Ecto neural progenitor cell (in vitro differentiated cells): Measurements from ENCODE around the gene BBS7.

ENCODE experiments used
- DNase-seq: peaks from one replicate; pipeline ENCODE4 v3.0.0-alpha.2; 2018; ENCODE audit warnings: low spot score

BBS7 gene

DNA sequence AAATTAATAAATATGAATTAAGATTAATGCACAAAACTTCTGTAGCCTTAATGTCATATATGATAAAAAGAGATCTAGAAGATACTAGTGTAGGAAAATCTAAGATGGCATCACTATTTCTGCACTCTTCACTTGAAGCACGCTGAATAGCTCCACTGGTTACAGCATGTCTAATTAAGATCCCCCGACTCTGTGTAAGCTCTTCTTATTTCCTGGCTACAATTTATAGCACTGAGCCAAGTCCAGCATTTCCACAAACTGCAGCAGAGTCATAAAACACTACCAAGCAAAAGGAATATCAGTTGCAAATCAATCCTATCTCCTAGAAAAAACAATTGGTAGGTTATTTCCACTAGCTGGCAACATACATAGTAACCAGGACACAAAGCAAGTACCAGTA lies 45.3 kb downstream of the BBS7 start:
- no peak for DNase-seq

GRCh38 chr4:121824171-121824527 lies 46.1 kb downstream of the BBS7 start:
- no peak for DNase-seq

- DNase-seq = peak; percentile 98
Measured at GRCh38 chr4:121823505-121824170, 46.6 kb downstream of the BBS7 start, which contains the start of gene CCNA2. CCNA2 (minus strand) TSS chr4:121823883; CDS start chr4:121823628, 255 bp downstream.

DNA sequence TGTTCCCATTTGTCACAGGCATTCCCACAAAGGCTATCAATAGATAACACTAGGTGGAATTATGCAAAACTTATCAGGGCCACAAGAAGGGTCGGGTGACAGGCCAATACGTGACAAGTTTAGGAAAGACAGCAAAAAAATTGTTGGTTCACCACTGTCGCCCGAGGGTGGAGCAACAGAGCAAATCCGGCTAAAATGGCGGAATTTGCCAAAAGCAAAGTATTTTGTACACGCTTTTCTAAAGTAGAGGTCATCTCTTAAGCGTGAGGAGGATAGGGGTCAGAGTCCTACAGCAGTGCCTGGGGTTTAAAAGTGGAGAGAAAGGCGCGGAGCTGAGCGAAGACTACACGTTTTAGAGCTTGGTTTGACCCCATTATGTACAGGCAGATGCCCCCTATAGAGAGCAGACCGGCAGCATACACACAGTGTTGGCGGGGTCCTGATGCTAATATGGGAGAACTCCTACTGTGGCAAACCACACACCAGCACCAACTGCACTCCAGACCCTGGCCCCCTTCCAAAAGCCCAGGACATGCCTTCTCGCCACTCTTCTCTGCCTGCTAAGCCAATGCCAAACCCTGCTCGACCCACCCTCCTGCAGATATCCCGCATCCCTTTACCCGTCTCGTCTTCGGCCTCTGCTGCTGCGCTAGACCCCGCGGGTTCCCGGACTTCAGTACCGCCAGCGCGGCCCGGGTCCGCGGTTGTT lies 47.3 kb downstream of the BBS7 start:
- peak; percentile 53 for DNase-seq

DNA sequence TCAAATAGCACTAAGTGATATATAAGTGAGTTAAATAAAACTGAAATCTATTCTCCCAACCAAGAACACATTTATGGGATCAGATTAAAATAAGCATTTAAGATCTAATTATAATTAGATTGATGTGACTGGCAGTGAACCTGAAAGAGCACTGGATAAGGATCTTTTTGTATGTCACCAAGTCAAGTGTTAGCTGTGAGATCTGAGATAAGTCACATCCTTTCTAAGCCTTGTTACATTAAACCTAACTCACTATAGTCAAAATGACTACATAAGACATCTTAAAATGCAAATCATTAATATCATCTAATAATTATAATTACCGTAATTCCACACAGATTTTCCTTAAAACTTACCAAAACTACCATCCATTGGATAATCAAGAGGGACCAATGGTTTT lies 48.2 kb downstream of the BBS7 start:
- DNase-seq = no peak

DNA sequence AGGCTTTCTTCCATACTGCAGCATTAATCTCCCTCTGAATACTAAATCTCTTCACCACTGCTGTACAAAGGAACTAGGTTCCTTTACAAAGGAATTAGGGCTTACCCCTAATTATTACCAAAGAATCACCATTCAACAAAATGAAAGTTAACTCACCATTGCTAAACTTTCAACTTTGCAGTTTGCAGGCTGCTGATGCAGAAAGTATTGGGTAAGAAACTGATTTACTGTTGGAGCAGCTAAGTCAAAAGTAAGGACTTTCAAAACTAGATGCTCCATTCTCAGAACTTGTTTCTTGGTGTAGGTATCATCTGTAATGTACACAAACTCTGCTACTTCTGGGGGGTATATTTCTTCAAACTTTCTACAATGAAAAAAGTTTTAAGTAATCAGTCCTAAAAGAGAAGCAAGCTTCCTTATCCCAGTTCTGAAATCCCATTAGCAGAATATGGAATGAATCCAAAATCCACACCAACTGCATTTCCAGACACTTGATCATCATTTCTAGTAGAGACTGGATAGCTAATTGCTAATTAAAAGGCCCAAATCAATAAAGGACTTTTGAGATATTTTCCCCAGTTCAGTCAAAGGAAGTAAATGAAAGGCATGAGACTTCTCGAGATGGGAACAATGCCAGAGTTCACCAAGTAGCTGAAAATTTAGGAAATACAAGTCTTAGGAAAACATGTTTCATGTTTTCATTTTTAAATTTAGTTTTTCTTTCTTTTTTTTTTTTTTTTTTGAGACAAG lies 50.9 kb downstream of the BBS7 start:
- DNase-seq = no peak

DNA sequence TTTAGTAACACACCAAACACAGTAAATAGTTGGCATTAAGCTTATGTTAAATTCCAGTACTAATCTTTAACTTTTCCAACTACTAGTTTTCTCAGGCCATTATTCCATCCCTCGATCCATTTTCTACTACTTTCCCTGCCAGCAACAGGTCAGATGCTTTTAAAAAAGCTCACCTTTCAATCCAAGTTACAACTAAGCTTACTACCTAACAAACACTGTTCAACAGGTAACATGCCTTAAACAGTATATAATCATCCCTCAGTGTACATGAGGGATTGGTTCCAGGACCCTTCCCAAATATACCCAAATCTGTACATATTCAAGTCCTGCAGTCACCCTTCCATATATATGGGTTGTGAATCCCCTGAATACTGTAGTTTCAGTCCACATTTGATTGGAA lies 52.1 kb downstream of the BBS7 start:
- no peak for DNase-seq

GRCh38 chr4:121817701-121818100 lies 52.6 kb downstream of the BBS7 start:
- DNase-seq = no peak

DNA sequence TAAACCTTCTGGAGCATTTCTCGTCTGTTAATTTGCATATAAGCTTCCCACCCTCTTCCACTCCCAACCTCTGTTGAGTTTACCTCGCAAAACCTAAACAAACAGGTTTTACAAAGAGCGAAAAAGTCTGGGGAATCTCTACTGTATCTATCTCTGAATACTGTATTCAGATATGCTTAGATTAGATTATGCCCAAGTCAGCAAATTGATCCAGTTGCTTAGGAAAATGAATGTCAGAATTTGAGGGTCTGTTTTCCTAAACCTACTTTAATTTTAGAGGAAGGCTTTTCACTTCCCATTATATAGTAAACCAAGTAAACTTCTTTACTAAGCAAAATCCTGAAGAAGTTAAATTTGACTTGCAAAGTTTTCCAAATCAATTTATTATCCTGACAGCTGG lies 53.3 kb downstream of the BBS7 start:
- no peak for DNase-seq

- DNase-seq = no peak
Measured at GRCh38 chr4:121814756-121815155, 55.5 kb downstream of the BBS7 start.

DNA sequence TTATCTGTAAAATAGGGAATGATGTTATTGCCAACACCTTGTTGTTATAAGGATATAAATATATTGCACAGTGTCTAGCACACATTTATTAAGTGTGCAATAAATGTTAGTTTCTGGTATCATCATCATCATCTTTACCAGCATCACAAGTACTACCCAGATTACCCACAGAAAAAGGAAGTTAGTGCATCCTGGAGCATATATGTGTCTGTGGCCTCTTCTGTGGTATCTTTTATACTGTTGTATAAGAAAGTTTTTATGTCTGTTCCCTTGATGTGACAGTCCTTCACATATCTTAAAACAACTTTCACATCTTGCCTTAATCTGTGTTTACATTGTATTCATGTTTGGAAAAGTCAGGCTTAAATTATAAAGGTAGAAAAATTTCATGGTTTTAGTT lies 59.2 kb downstream of the BBS7 start:
- DNase-seq = no peak

DNA sequence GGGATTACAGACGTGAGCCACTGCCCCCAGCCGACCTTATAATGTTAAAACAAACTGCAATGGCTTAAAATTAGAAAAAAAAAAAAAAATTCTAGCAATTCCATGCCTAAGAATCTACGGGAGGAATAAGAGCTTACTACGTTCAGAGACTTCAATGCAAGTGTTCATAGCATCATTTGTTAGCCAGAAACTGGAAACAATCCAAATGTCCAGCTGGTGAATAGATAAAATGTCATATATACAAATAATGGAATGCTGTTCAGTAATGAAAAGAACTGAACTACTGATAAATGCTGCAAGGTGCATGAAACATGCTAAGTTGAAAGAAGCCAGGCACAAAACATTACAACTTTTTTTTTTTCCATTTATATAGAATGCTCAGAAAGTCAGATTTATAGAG lies 63.9 kb downstream of the BBS7 start:
- DNase-seq = no peak

DNA sequence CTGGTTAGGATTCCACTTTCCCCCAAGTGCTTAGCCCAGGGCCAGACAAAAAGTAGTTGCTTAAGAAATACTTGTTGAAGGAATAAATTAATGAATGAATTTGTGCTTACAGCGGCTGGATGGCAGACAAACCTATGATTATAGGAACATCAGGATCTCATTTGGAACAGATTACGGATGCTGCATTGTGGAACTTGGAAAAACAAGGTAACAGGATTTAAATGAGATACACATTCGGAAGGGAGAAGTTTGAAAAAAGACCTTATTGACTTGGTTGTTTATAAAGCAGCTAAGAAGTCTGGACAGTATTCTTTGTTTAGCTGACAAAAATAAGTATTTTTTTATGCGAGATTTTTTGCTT lies 68.6 kb downstream of the BBS7 start:
- DNase-seq = no peak

- peak; percentile 96 for DNase-seq
Measured at GRCh38 chr4:121800961-121801714, 69.1 kb downstream of the BBS7 start, which contains the start of gene EXOSC9. EXOSC9 (plus strand) TSS chr4:121801323; CDS start chr4:121801425, 102 bp downstream.

GRCh38 chr4:121800638-121800960 lies 69.7 kb downstream of the BBS7 start:
- DNase-seq = no peak

DNA sequence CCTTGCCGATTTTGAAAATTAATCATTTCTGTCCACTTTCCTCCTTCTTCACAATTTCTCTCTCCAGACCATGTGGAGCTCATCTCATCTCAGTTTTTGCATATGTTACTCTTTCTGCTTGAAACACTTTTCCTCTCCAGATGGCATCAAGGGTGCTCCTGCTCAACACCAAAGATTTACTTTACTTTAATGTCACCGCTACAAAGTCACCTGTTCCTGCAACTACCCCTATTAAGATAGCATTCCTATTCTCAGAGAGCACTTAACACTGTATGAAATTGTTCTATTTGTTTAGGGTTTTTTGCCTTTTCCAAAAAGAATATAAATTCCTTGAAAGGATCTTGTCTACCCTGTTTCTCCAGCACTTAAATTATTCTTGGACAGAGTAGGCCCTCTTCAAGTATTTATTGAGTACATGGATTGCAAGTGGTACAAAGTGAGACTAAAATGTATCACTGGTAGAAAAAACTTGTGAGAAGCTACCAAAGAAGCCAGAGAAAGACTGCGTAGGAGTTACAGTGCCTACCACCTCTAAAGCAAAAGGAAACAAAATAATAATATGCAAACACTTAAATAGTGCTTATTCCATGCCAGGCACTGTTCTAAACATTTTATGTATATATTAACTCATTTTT lies 70.3 kb downstream of the BBS7 start:
- no peak for DNase-seq

- no peak for DNase-seq
Measured at GRCh38 chr4:121799208-121799823, 71.0 kb downstream of the BBS7 start.

- no peak for DNase-seq
Measured at GRCh38 chr4:121796283-121796682, 74.0 kb downstream of the BBS7 start.

GRCh38 chr4:121794505-121795188 lies 75.6 kb downstream of the BBS7 start:
- no peak for DNase-seq

GRCh38 chr4:121792966-121793365 lies 77.3 kb downstream of the BBS7 start:
- DNase-seq = no peak

- no peak for DNase-seq
Measured at GRCh38 chr4:121791481-121791880, 78.8 kb downstream of the BBS7 start.
